Liver (tissue), 3 donors: ENCODE measurements around the gene RBM33.

Experiments used
- GABPA ChIP-seq, 2 donors: IDR thresholded peaks in 1 of 2; conservative IDR thresholded peaks in 1 of 2; 2 replicates each; pipeline ENCODE4 v1.6.1; 2016; ENCODE audit warnings: antibody characterized with exemption in 2 of 2, mild to moderate bottlenecking in 1 of 2, moderate library complexity in 1 of 2
- TF ChIP-seq, protein P1 (sequence below): fragments of 150-350 bp; IDR thresholded peaks from 2 replicates; pipeline ENCODE4 v1.5.1; 2017; ENCODE audit warnings: improper control_type of control experiment, low read depth, low read length; ENCODE audit not compliant: missing input control
- TF ChIP-seq, protein P2 (sequence below): IDR thresholded peaks from 2 replicates; pipeline ENCODE4 v1.6.1; 2016; ENCODE audit warnings: antibody characterized with exemption
- TF ChIP-seq, protein P3 (sequence below): IDR thresholded peaks from 2 replicates; pipeline ENCODE4 v1.6.1; 2016; ENCODE audit warnings: antibody characterized with exemption, mild to moderate bottlenecking
- donor health status: healthy.
- donor health status: healthy.

DNA sequence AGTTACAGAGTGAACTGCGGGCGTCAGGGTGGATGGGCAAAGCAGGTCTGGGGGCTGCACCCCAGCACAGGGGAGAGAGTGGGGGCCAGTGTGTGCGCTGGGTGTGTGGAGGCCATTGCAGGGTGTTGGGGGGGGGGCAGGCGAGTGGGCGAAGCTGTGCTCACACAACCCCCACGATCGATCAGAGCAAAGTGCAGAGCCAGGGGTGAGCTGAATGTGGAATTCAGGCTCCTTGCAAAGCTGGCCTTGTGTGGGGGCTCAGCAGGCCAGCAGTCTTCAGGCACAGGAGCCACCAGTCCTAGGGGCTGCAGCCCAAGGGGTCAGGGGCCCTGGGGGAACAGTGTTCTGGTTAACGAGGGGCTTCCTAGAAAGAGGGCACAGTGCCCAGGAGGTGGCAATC is 168.7 kb downstream of the RBM33 start:
- TF ChIP-seq, protein P1, sequence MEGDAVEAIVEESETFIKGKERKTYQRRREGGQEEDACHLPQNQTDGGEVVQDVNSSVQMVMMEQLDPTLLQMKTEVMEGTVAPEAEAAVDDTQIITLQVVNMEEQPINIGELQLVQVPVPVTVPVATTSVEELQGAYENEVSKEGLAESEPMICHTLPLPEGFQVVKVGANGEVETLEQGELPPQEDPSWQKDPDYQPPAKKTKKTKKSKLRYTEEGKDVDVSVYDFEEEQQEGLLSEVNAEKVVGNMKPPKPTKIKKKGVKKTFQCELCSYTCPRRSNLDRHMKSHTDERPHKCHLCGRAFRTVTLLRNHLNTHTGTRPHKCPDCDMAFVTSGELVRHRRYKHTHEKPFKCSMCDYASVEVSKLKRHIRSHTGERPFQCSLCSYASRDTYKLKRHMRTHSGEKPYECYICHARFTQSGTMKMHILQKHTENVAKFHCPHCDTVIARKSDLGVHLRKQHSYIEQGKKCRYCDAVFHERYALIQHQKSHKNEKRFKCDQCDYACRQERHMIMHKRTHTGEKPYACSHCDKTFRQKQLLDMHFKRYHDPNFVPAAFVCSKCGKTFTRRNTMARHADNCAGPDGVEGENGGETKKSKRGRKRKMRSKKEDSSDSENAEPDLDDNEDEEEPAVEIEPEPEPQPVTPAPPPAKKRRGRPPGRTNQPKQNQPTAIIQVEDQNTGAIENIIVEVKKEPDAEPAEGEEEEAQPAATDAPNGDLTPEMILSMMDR = no peak
- TF ChIP-seq, protein P2, sequence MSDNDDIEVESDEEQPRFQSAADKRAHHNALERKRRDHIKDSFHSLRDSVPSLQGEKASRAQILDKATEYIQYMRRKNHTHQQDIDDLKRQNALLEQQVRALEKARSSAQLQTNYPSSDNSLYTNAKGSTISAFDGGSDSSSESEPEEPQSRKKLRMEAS = no peak
- TF ChIP-seq GABPA (IDR thresholded peaks at IDR 0.05 in 1 of 2, conservative IDR thresholded peaks at IDR 0.05 in 1 of 2) = no peak
- TF ChIP-seq, protein P3, sequence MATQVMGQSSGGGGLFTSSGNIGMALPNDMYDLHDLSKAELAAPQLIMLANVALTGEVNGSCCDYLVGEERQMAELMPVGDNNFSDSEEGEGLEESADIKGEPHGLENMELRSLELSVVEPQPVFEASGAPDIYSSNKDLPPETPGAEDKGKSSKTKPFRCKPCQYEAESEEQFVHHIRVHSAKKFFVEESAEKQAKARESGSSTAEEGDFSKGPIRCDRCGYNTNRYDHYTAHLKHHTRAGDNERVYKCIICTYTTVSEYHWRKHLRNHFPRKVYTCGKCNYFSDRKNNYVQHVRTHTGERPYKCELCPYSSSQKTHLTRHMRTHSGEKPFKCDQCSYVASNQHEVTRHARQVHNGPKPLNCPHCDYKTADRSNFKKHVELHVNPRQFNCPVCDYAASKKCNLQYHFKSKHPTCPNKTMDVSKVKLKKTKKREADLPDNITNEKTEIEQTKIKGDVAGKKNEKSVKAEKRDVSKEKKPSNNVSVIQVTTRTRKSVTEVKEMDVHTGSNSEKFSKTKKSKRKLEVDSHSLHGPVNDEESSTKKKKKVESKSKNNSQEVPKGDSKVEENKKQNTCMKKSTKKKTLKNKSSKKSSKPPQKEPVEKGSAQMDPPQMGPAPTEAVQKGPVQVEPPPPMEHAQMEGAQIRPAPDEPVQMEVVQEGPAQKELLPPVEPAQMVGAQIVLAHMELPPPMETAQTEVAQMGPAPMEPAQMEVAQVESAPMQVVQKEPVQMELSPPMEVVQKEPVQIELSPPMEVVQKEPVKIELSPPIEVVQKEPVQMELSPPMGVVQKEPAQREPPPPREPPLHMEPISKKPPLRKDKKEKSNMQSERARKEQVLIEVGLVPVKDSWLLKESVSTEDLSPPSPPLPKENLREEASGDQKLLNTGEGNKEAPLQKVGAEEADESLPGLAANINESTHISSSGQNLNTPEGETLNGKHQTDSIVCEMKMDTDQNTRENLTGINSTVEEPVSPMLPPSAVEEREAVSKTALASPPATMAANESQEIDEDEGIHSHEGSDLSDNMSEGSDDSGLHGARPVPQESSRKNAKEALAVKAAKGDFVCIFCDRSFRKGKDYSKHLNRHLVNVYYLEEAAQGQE = no peak
